ENCODE data around the gene RNF150. TPM values are rescaled to one million over a fixed set of nuclear protein-coding genes. Genes with fewer than 3 reads are reported as not detected.

Gene RNF150
- total RNA-seq, 1 experiment from 2014 or later: 1.4 TPM

DNA sequence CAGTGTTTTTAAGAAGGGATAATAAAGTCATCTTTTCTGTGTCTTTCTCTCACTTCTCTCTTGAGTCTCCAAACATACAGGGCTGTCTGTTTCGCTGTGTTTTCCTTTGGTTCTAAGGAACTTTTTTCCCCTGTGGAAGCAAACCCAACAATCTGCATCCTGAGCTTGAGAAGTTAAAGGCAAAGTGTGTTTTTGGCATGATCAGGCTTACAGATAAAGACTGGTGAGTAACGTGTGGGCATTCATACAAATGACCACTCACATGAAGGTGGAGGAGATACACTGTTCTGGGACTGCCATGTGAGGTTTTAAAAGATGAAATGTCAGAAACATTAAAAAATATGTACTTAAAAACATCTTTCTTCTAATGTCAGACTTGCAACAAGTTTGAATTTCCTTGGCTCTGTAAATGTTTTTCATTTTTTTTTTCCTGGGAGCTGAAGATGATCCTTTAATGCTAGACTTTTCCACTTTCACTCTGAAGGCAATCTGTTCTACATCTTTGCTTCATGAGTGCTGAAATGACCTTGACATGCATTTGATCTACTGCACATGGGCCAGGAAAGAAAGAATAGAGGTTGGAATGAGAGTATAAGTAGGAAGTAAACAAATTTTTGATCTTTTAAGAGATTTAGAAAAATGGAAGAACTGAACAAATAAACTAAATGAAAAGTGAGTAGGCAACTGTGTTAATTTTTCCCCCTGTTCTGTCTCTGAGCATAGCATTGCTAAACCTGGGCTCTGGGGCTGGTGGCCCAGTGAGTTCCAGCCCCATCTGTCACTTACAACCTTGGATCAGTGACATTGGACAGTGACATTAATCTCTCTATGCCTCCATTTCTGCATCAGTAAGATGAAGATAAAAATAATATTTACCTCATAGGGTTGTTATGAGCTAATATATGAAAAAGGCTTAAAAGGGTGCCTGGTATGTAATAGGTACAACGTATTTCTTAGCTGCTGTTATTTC, 226.0 kb downstream of the RNF150 start:
- in situ Hi-C loops (cut with HindIII; ENCODE audit: low pct_unique_long_range_greater_than_20kb, low sequenced_read_pairs): no loop called here
- no peak for DNase-seq (ENCODE audit: low read depth)

DNA sequence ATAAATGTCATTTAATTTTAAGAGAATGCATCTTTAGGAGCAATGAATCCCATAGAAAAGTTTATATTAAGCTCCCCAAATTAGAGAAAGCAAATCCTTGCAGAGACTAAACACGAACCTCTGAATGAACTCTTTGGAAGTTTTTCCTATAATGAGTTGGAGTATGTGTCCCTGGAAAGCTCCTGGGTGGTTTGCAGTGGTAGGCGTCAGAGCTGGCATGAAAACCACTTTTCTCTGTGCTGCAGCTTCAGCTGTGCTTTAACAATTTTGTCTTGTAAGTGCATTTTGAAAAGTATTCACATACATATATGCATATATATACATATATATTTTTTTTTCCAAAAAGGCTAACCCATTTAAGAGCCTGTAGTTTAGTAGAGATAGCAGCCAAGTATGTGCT, 228.4 kb downstream of the RNF150 start:
- in situ Hi-C loops (cut with HindIII; ENCODE audit: low pct_unique_long_range_greater_than_20kb, low sequenced_read_pairs): no loop called here
- no peak for DNase-seq (ENCODE audit: low read depth)

DNA sequence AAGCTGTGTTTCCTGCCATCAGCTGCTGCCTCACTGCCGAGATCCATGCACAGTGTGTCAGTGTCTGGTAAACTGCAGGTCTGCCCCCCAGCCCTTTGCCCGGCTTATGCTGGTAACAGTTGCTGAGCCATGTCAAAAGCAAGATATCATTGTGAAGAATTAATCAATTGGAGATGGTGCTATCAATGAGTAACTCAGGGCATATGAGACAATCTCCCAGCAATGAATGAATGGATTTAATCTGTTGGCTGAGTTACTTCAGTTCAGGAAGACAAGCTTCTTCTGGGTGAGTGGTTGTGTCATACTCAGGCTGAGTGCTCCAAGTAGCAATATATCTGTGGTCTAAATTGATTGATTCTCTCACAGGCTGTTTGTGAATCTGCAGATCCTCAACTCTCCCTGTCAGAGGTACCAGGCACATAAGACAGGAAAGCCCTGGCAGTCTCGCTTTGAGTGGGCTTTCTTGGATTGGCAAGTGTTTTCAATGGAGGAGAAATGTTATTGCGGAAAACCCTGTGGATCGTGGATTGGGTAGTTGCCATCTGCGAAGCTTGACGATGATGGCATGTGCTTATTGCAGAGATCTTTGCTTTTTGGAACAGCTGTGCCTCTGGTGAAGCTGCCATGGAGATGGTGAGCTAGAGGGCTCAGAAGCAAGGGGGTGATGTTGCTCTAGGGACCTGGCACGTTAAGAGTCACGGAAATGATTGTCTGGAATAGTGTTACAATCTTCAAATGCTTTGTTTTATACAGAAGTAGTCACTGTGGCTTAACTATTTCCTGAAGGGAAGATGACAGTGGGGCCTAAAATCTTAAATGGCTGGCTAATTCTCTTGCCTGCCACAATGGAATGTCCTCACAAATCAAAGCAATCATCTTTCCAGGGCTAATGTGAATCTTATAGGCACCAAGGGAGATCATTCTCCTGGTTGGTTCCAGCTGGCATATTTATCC, 229.5 kb downstream of the RNF150 start:
- no peak for DNase-seq (ENCODE audit: low read depth)
- in situ Hi-C loops (cut with HindIII; ENCODE audit: low pct_unique_long_range_greater_than_20kb, low sequenced_read_pairs): no loop called here

DNA sequence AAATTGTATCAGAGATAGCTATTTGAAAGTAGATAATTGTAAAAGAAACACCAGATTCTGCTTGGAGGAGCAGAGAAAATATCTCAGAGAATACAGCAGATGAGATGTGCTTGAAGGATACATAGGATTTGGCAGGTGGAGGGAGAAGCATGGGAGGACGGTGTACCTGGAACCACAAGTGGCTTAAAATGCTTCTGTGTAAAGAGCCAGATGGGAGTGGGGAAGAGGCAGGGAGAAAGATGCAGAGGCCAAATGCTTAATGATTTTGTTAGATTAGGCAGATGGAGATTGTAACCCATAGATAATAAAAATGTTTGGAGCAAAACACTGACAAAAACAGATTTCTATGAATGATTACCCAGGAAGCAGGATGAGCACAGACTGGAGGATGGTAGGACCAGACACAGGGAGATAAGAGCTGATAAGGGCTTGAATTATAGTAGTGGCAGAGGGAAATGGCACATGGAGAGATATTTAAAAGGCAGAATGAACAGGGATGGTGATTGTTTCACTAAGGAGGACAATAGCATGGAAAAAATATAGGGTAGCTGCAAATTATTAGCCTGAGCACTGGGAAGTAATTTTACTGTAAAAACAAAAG, 231.4 kb downstream of the RNF150 start:
- DNase-seq (ENCODE audit: low read depth): no peak
- in situ Hi-C loops (cut with HindIII; ENCODE audit: low pct_unique_long_range_greater_than_20kb, low sequenced_read_pairs): no loop called here

DNA sequence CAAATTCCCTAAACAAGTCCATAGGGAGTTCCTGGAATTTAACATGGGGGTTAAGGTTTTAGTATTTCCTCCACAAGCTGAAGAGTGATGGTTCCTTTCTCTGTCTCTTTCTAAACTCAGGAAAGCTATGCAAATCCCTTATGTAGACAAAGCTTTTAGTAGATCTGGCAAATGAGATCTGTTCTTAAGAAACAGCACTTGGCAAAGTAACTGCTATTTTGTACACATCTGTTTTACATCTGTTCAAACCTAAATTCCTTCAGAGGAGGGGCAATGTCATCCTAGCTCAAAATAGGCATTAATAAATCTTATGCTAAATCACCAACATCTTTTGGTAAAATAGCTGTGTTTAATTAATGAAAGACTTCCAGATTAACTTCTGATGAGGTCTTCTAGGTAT, 239.3 kb downstream of the RNF150 start:
- in situ Hi-C loops (cut with HindIII; ENCODE audit: low pct_unique_long_range_greater_than_20kb, low sequenced_read_pairs): no loop called here
- no peak for DNase-seq (ENCODE audit: low read depth)

DNA sequence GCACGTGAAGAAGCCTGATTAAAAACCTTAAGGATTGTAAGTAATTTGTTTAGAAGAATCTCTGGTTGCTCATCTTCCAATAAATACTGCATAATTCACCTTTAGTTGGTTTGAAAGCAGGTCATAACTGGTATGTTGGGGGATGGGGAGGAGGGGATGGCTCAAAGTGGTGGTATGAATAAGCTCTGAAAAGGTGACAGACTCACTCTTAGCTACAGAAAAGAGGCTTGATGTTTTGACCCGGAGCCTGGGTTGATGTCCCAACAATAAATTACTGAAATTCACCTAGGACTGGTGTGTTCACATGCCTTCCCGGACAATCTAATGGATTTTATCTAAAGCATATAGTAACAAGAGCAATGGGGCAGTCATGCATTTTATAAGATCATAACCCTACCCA, 245.2 kb downstream of the RNF150 start:
- no peak for DNase-seq (ENCODE audit: low read depth)
- in situ Hi-C loops (cut with HindIII; ENCODE audit: low pct_unique_long_range_greater_than_20kb, low sequenced_read_pairs): no loop called here

DNA sequence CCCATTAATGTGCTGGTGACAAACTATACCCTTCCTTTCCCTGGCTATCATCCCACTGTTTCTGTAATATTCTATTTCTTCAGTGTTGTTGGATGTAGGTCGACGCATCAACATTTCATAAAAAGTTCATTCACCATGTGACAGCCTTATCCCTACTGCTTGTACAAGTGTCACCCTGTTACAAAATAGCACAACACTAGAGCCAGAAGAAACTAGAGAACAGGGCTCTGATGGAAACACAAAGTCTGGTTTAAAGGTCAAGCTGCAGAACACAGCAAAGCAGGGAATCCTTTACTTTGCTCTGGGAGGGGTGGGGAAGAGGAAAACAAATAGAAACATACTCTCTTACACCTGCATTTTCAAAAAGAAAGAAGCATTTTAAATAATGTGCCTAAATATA, 245.8 kb downstream of the RNF150 start:
- DNase-seq (ENCODE audit: low read depth): no peak
- in situ Hi-C loops (cut with HindIII; ENCODE audit: low pct_unique_long_range_greater_than_20kb, low sequenced_read_pairs): no loop called here

DNA sequence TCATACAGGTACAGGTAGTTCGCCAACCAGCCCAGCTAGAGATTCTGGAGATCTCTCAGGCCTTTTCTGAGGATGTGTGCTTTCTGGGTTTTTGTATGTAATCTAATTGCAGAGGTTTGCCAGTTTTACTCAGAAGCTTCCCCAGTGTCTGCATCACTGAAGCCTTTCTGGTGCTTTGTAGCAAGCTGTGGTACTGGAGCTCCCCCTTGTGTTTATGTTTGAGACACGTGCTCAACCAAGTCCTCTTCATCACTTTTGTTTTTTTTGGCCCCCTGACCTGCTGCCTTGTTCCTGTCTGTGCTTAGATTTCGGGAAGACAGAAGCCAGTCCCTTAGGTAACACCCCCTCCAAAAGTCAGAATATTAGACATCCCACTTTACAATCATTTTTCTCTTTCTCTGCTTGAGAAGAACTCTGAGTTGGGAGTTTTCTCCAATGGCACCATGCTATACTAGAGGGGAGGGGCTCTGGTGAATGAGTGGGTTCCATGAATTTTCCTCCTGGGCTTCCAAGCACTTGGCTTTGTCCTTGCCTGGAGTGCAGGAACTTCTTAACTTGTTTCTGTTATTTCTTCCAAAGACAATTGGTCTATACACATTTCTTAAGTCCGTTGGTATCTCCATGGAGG, 248.7 kb downstream of the RNF150 start:
- in situ Hi-C loops (cut with HindIII; ENCODE audit: low pct_unique_long_range_greater_than_20kb, low sequenced_read_pairs): no loop called here

DNA sequence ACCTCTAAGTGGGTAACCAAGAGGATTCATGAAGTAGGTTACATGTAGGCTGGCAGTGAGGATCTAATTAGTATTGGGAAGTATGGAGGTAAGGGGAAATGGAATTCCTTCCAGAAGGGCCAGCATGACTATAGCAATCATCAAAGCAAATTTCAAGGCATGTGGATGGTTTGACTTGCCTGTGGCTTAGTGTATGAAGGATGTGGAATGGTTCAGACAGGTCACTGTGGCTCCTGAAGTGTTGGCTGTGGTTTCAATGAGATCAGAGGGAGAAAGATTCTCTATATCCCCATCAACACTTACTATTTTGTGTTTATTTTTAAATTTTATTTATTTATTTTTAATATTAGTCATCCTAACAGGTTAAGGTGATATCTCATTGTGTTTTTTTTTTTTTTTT, 255.5 kb downstream of the RNF150 start:
- DNase-seq (ENCODE audit: low read depth): no peak
- in situ Hi-C loops (cut with HindIII; ENCODE audit: low pct_unique_long_range_greater_than_20kb, low sequenced_read_pairs): no loop called here

More for the DNA sequence above, 248.7 kb downstream of the RNF150 start:
- DNase-seq (ENCODE audit: low read depth): peak; percentile 37

DNA sequence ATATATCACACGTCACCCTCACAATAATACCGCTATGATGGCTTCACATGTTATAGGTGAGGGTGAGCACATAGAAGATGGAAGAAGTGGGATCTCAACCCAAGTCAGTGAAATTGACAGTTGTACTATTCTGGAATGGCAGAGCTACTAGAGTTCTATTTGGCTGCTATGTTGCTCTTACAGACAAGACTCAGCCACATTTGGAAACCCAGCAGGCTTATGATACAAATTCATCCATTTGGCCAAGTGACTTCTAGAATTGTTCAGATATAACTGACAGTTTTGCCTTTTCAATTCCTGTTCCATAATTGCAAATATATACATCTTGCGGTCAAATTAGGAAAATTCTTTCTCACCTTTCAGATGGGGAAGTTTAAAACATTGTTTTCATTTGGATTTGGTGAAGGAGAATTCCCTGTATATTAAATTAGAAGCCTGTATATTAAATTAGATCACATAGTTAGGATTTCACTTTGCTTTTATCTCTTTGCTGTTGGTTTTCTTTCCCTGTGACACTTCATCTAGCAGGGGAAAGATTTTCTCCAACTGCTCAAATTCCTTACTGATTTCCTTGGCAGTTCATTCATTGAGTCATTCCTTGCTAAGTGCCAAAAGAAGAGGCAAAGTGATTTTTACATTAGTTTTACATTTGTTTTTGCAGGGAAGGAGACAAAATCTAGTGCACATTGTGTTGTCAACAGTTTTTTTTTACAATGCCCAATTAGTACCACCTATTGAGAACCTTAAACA, 256.5 kb downstream of the RNF150 start:
- no peak for DNase-seq (ENCODE audit: low read depth)
- in situ Hi-C loops (cut with HindIII; ENCODE audit: low pct_unique_long_range_greater_than_20kb, low sequenced_read_pairs): no loop called here

DNA sequence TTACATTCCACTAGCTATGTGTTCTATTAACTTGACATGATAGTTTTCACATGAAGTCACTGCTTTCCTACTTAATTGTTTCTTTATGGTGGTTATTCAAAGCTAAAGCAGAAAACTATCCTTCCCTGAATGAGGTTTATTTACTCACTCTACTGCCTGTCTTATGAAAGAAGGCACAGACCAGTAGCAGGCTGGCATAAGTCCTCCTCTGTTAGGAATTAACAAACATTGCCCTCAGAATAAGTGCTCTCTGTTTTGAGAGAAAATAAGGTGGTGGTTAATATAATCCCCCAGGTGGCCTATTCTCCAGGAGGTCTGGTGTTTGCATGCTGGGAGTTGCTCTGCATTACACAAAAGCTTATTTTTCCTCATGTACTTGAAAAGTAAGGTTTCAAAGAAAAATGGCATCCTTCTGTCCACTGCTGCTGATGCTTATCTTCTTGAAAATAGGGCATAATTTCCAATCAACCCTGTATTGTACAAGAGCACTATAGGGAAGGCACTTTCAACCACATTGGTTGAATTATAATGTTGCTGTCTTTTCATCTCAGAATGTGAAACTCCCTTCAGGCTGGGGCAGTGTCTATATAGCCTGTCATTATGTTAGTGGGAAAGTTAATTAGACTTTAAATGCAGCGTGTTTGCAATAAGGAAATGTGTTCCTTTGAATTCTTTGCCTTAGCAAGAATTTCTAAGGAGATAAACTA, 257.4 kb downstream of the RNF150 start:
- in situ Hi-C loops (cut with HindIII; ENCODE audit: low pct_unique_long_range_greater_than_20kb, low sequenced_read_pairs): no loop called here
- peak; percentile 10 for DNase-seq (ENCODE audit: low read depth)

DNA sequence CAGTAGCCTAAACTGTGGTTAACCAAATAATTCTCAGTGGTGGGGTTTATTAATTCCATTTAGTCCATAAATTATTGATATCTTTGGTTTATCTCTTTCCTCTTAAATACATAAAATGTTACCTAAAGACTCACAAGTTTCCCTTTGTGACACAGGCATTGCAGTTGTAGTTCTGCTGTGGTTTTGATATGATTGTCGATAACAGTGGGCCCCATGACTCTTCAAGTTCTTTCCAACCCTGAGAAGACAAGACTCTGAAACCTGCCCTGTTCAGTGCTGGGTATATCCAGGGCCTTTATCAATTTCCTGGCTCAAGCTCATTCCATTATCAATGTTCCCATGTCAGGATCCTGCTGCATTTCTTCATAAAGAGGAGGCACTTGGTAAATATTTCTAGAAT, 259.2 kb downstream of the RNF150 start:
- DNase-seq (ENCODE audit: low read depth): no peak
- in situ Hi-C loops (cut with HindIII; ENCODE audit: low pct_unique_long_range_greater_than_20kb, low sequenced_read_pairs): no loop called here

DNA sequence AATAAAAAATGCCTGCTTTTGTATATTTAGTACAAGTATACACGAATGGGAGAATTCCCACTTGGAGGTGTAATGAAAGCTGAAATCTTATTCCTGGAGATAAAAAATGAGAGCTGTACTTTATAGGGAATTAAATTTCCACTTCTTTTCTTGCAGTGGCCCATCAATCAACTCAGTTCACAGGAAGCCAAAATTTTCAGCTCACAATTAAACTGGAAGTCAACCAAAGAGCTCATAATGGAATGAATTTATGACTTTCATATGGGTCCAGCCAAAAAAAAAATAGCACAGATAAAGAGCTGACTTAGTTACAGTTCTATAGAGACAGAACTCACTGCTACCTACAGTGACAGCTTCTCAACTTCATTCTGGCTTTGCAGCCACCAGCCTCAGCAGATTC, 261.9 kb downstream of the RNF150 start:
- in situ Hi-C loops (cut with HindIII; ENCODE audit: low pct_unique_long_range_greater_than_20kb, low sequenced_read_pairs): no loop called here
- DNase-seq (ENCODE audit: low read depth): no peak

DNA sequence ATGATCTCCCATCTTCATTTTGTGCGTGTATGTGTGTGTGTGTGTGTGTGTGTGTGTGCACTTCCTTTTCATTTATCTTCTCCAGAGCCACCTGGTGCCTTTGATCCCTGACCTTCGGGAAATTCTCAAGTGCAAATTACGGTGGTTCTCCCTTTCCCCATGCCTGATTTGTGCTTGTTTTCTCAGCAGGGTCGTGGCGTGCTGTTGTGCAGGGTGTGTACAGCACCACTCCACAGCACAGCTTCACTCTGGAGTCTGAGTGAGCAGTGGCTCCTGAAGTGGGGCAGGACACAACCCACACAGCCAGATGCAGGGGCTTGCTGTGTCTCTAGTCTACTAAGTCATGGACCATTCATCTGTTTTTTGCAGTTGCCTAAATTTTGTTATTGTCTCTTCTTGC, 262.8 kb downstream of the RNF150 start:
- in situ Hi-C loops (cut with HindIII; ENCODE audit: low pct_unique_long_range_greater_than_20kb, low sequenced_read_pairs): no loop called here
- no peak for DNase-seq (ENCODE audit: low read depth)

DNA sequence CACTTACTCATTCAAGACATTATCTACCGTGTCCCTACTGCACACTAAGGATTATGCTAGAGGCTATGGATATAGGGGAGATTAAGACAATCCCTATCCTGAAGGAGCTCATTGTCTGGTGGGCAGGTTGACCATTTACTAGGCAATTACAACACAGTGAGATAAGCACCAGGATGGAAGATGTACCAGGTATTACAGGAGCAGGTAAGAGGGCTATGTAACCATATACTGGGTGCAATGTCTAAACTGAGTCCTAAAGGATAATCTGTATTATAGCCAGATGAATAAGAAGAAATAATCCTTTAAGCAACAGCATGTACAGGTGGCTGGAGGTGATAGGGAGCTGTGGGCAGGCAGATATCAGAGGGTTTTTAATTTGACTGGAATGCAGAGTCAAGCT, 263.8 kb downstream of the RNF150 start:
- DNase-seq (ENCODE audit: low read depth): no peak
- in situ Hi-C loops (cut with HindIII; ENCODE audit: low pct_unique_long_range_greater_than_20kb, low sequenced_read_pairs): no loop called here

DNA sequence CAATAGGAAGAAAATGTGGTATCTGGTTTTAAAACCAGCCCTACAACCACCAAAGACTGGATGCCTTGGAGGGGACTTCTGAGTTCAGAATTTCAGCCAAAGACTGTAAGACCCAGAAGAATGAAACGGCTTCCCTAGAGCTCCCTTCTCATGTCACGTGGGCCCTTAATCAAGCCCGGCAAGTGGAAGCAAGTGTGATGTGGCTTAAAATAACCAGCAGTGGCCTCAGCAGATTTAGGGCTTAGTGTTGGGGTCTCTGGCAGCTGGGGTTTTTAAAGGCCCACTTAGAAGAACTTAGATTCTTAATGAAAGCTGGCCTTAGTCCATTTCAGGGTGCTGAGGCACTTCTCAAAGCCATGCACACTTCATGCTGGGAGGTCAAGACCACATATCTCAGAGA, 265.9 kb downstream of the RNF150 start:
- in situ Hi-C loops (cut with HindIII; ENCODE audit: low pct_unique_long_range_greater_than_20kb, low sequenced_read_pairs): no loop called here
- DNase-seq (ENCODE audit: low read depth): no peak

DNA sequence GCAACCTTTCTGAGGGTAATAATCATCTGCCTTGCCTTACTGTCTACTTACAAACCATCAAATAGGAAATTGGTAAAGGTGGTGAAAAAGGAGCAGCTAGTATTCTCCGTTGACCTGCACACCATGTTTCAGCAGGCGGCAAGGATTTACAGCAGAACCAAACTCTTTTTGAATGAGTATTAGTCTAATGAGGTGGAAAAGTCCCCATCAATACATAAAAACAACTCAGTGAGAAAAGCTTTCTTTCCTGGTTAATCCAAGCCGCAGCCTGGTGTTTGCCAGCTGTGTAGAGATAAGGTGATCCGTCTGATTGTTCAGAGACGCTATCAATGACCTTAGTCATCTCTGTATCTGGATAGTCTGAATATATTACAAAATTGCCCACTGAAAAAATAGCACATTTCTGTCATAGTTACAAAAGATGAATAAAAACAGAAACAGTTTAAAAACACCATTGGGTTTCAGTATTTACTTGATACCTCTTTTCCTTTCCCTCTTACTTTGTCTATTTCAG, 266.7 kb downstream of the RNF150 start:
- in situ Hi-C loops (cut with HindIII; ENCODE audit: low pct_unique_long_range_greater_than_20kb, low sequenced_read_pairs): no loop called here
- no peak for DNase-seq (ENCODE audit: low read depth)

All from Caki2 (cell line).